Measurements from ENCODE around the gene RNF34. TPM values are rescaled to one million over a fixed set of nuclear protein-coding genes. Genes with fewer than 3 reads are reported as not detected.

Gene RNF34, protein sequence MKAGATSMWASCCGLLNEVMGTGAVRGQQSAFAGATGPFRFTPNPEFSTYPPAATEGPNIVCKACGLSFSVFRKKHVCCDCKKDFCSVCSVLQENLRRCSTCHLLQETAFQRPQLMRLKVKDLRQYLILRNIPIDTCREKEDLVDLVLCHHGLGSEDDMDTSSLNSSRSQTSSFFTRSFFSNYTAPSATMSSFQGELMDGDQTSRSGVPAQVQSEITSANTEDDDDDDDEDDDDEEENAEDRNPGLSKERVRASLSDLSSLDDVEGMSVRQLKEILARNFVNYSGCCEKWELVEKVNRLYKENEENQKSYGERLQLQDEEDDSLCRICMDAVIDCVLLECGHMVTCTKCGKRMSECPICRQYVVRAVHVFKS
- total RNA-seq (2021) (42.8 to 53.6 TPM (median 51.0 TPM) in 3 replicates), Bru-seq, nascent RNA (percentile 84 among the genes with signal in this experiment)
- long read RNA-seq, experiment 1, transcript RNF34-201 (6 exons, 2,066 nt), result major isoform, 186 of 295 reads
- long read RNA-seq, experiment 1, transcript RNF34-203 (7 exons, 2,051 nt), result minor isoform, 36 of 295 reads
- long read RNA-seq, experiment 1, transcript RNF34-211 (5 exons, 1,449 nt), result minor isoform, 7 of 295 reads
- long read RNA-seq, experiment 1, partial matches to known transcripts, result 17 of 295 reads
- long read RNA-seq, experiment 1, other reads (novel, unspliced or antisense), result 48 of 295 reads
- long read RNA-seq, experiment 2, transcript RNF34-201 (6 exons, 2,066 nt), result major isoform, 33 of 64 reads
- long read RNA-seq, experiment 2, partial matches to known transcripts, result 13 of 64 reads
- long read RNA-seq, experiment 2, other reads (novel, unspliced or antisense), result 11 of 64 reads
- long read RNA-seq, experiment 3, transcript RNF34-201 (6 exons, 2,066 nt), result major isoform, 204 of 329 reads
- long read RNA-seq, experiment 3, transcript RNF34-211 (5 exons, 1,449 nt), result minor isoform, 8 of 329 reads
- long read RNA-seq, experiment 3, transcript RNF34-203 (7 exons, 2,051 nt), result minor isoform, 22 of 329 reads
- long read RNA-seq, experiment 3, partial matches to known transcripts, result 58 of 329 reads
- long read RNA-seq, experiment 3, other reads (novel, unspliced or antisense), result 35 of 329 reads

DNA sequence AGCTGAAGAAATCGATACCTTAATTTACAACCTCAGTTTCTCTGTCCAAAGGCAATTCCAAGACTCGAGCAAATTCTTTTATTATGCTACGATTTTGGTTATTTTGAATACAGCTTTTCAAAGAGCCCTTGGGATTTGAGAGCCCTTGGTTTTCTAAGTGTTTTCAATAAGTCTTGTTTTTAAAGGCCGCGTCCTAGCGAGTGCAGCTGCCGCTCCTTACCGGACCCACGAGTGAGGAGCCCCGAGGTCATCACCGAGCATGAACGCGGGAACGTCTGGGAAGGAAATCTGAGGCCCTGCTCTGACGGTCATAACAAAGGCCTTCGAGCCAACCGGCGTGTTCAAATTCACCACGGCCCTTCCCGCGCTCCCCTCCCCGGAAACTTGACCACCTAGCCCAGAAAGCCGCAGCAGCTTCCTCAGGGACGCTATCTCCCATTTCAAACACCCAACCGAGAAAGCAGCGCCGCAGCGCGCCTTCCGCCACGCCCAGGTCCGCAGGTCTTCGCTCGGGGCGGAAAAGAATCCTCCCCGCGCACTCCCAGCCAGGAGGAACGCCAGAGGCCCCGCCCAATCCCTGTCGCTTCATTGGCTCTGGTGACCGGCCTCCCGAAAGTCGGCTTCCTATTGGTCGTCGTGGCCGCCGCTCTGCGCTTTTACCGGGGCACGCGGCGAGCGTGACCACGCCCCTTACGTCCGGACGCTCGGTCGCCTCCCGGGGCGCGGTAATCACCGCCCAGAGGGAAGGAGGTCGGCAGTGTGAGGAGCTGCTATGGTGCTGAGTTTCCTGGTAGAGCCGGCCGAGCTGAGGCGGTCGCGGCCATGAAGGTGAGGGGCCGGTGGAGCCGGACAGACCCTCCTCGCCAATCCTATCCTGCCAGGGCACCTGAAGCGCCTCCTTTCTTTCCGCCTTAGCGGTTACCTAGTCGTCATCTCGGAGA is at the start of gene RNF34:
TSS of gene RNF34 (plus strand) at position 728 of the 941 bp plus-strand sequence. CDS start at position 823, 95 bp downstream.
- no peaks in the 10 kb centered on the region for H3K27me3 Mint-ChIP-seq (ENCODE audit: low read depth)
- peak within 1 kb of the TSS; percentile 90 for H3K4me3 Mint-ChIP-seq
- ChIA-PET CTCF (interaction anchor here (0.7 to 2.8 kb wide), 8 partner anchors 15 to 395 kb away, joined by 3 to 8 read pairs (median 4); partner anchors contain the start of genes MORN3, RHOF and TMEM120B), POLR2A (interaction anchor here (0.6 to 1.5 kb wide), 5 partner anchors 48 to 287 kb away, joined by 3 to 9 read pairs (median 4); partner anchors contain the start of gene ANAPC5)
- H3K4me1 Mint-ChIP-seq, result peaks cover 21% of the 10 kb centered on the region
- DNase-seq (ENCODE audit: low spot score) (peak; percentile 99), ATAC-seq (peak; percentile 96)
- no peaks in the 10 kb centered on the region for H3K9me3 Mint-ChIP-seq
- H3K27ac Mint-ChIP-seq, result peak within 1 kb of the TSS; percentile 96
- H3K36me3 Mint-ChIP-seq, result peaks cover 7% of the 10 kb centered on the region
- TF ChIP-seq, protein P1, sequence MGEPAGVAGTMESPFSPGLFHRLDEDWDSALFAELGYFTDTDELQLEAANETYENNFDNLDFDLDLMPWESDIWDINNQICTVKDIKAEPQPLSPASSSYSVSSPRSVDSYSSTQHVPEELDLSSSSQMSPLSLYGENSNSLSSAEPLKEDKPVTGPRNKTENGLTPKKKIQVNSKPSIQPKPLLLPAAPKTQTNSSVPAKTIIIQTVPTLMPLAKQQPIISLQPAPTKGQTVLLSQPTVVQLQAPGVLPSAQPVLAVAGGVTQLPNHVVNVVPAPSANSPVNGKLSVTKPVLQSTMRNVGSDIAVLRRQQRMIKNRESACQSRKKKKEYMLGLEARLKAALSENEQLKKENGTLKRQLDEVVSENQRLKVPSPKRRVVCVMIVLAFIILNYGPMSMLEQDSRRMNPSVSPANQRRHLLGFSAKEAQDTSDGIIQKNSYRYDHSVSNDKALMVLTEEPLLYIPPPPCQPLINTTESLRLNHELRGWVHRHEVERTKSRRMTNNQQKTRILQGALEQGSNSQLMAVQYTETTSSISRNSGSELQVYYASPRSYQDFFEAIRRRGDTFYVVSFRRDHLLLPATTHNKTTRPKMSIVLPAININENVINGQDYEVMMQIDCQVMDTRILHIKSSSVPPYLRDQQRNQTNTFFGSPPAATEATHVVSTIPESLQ (CRISPR knock-in tag; IDR thresholded peaks at IDR 0.05), result no peak
- TF ChIP-seq, protein P2, sequence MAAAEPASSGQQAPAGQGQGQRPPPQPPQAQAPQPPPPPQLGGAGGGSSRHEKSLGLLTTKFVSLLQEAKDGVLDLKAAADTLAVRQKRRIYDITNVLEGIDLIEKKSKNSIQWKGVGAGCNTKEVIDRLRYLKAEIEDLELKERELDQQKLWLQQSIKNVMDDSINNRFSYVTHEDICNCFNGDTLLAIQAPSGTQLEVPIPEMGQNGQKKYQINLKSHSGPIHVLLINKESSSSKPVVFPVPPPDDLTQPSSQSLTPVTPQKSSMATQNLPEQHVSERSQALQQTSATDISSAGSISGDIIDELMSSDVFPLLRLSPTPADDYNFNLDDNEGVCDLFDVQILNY (CRISPR knock-in tag; IDR thresholded peaks at IDR 0.05), result peak; percentile 62
- TF ChIP-seq ZNF219 (CRISPR knock-in tag; IDR thresholded peaks at IDR 0.05; ENCODE audit: borderline replicate concordance), result no peak
- TF ChIP-seq, protein P3, sequence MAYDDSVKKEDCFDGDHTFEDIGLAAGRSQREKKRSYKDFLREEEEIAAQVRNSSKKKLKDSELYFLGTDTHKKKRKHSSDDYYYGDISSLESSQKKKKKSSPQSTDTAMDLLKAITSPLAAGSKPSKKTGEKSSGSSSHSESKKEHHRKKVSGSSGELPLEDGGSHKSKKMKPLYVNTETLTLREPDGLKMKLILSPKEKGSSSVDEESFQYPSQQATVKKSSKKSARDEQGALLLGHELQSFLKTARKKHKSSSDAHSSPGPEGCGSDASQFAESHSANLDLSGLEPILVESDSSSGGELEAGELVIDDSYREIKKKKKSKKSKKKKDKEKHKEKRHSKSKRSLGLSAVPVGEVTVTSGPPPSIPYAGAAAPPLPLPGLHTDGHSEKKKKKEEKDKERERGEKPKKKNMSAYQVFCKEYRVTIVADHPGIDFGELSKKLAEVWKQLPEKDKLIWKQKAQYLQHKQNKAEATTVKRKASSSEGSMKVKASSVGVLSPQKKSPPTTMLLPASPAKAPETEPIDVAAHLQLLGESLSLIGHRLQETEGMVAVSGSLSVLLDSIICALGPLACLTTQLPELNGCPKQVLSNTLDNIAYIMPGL (CRISPR knock-in tag; IDR thresholded peaks at IDR 0.05), result peak; percentile 93; the same call in 1 of the 2 replicates
- TF ChIP-seq, protein P4, sequence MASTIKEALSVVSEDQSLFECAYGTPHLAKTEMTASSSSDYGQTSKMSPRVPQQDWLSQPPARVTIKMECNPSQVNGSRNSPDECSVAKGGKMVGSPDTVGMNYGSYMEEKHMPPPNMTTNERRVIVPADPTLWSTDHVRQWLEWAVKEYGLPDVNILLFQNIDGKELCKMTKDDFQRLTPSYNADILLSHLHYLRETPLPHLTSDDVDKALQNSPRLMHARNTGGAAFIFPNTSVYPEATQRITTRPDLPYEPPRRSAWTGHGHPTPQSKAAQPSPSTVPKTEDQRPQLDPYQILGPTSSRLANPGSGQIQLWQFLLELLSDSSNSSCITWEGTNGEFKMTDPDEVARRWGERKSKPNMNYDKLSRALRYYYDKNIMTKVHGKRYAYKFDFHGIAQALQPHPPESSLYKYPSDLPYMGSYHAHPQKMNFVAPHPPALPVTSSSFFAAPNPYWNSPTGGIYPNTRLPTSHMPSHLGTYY (CRISPR knock-in tag; IDR thresholded peaks at IDR 0.05), result no peak
- no peak for TF ChIP-seq SMAD4 (CRISPR knock-in tag; IDR thresholded peaks at IDR 0.05)
- TF ChIP-seq ZNF317 (CRISPR knock-in tag; IDR thresholded peaks at IDR 0.05; ENCODE audit: borderline replicate concordance, low read depth), result no peak
- TF ChIP-seq FOXK1 (CRISPR knock-in tag; IDR thresholded peaks at IDR 0.05), result peak; percentile 72; the same call in 1 of the 2 replicates
- TF ChIP-seq, protein P5, sequence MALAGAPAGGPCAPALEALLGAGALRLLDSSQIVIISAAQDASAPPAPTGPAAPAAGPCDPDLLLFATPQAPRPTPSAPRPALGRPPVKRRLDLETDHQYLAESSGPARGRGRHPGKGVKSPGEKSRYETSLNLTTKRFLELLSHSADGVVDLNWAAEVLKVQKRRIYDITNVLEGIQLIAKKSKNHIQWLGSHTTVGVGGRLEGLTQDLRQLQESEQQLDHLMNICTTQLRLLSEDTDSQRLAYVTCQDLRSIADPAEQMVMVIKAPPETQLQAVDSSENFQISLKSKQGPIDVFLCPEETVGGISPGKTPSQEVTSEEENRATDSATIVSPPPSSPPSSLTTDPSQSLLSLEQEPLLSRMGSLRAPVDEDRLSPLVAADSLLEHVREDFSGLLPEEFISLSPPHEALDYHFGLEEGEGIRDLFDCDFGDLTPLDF (CRISPR knock-in tag; IDR thresholded peaks at IDR 0.05), result no peak
- TF ChIP-seq MYBL2 (CRISPR knock-in tag; IDR thresholded peaks at IDR 0.05), result no peak
- no peak for TF ChIP-seq GTF2I (CRISPR knock-in tag; conservative IDR thresholded peaks at IDR 0.05)
- TF ChIP-seq SOX15 (CRISPR knock-in tag; IDR thresholded peaks at IDR 0.05), result no peak
- TF ChIP-seq IRF2 (CRISPR knock-in tag; IDR thresholded peaks at IDR 0.05; ENCODE audit: borderline replicate concordance, low read depth), result no peak
- TF ChIP-seq, protein P6, sequence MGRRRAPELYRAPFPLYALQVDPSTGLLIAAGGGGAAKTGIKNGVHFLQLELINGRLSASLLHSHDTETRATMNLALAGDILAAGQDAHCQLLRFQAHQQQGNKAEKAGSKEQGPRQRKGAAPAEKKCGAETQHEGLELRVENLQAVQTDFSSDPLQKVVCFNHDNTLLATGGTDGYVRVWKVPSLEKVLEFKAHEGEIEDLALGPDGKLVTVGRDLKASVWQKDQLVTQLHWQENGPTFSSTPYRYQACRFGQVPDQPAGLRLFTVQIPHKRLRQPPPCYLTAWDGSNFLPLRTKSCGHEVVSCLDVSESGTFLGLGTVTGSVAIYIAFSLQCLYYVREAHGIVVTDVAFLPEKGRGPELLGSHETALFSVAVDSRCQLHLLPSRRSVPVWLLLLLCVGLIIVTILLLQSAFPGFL (CRISPR knock-in tag; IDR thresholded peaks at IDR 0.05; ENCODE audit: borderline replicate concordance), result no peak
- no peak for TF ChIP-seq OVOL2 (CRISPR knock-in tag; IDR thresholded peaks at IDR 0.05; ENCODE audit: borderline replicate concordance)
- TF ChIP-seq ZNF121 (CRISPR knock-in tag; IDR thresholded peaks at IDR 0.05), result no peak
- no peak for TF ChIP-seq TCF7 (CRISPR knock-in tag; IDR thresholded peaks at IDR 0.05; ENCODE audit: low read depth)
- TF ChIP-seq ZNF416 (CRISPR knock-in tag; IDR thresholded peaks at IDR 0.05), result no peak
- TF ChIP-seq NR1H2 (CRISPR knock-in tag; IDR thresholded peaks at IDR 0.05), result no peak
- no peak for TF ChIP-seq NFATC4 (CRISPR knock-in tag; IDR thresholded peaks at IDR 0.05)
- TF ChIP-seq, protein P7, sequence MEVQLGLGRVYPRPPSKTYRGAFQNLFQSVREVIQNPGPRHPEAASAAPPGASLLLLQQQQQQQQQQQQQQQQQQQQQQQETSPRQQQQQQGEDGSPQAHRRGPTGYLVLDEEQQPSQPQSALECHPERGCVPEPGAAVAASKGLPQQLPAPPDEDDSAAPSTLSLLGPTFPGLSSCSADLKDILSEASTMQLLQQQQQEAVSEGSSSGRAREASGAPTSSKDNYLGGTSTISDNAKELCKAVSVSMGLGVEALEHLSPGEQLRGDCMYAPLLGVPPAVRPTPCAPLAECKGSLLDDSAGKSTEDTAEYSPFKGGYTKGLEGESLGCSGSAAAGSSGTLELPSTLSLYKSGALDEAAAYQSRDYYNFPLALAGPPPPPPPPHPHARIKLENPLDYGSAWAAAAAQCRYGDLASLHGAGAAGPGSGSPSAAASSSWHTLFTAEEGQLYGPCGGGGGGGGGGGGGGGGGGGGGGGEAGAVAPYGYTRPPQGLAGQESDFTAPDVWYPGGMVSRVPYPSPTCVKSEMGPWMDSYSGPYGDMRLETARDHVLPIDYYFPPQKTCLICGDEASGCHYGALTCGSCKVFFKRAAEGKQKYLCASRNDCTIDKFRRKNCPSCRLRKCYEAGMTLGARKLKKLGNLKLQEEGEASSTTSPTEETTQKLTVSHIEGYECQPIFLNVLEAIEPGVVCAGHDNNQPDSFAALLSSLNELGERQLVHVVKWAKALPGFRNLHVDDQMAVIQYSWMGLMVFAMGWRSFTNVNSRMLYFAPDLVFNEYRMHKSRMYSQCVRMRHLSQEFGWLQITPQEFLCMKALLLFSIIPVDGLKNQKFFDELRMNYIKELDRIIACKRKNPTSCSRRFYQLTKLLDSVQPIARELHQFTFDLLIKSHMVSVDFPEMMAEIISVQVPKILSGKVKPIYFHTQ (CRISPR knock-in tag; IDR thresholded peaks at IDR 0.05), result no peak

Data from WTC11 (cell line).